Activated gamma-delta T cell treated with anti-CD3 and anti-CD28 coated beads, Interleukin-2, amount 50 U/mL, for 16 hours (primary cell): ENCODE measurements around the gene GCC2.
"Not testable (repeated sequence)": the region's sequence is repeated elsewhere in the genome, so short reads cannot be mapped to it uniquely, and the experiment has no call there.

Experiments
- DNase-seq: peaks from one replicate; pipeline ENCODE4 v3.0.0-alpha.2; 2020; ENCODE audit warnings: low read depth

Gene GCC2

GRCh38 chr2:108525258-108525657 is 76.3 kb downstream of the GCC2 start:
- DNase-seq, result not testable (repeated sequence)

DNA sequence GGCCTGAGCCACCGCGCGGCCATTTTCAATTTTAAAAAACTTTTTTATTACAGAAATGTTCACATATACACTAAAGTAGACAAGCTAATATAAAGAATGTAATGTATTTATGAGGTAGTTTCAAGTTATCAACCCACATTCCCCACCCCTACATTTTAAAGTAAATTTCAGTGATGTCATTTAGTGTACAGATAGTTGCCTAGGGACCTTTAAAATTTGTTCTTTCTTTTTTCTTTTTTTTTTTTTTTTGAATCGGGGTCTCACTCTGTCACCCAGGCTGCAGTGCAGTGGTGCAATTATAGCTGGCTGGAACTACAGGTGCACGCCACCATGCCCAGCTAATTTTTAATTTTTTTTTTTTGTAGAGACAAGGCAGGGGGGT is 82.7 kb downstream of the GCC2 start:
- DNase-seq, result no peak

DNA sequence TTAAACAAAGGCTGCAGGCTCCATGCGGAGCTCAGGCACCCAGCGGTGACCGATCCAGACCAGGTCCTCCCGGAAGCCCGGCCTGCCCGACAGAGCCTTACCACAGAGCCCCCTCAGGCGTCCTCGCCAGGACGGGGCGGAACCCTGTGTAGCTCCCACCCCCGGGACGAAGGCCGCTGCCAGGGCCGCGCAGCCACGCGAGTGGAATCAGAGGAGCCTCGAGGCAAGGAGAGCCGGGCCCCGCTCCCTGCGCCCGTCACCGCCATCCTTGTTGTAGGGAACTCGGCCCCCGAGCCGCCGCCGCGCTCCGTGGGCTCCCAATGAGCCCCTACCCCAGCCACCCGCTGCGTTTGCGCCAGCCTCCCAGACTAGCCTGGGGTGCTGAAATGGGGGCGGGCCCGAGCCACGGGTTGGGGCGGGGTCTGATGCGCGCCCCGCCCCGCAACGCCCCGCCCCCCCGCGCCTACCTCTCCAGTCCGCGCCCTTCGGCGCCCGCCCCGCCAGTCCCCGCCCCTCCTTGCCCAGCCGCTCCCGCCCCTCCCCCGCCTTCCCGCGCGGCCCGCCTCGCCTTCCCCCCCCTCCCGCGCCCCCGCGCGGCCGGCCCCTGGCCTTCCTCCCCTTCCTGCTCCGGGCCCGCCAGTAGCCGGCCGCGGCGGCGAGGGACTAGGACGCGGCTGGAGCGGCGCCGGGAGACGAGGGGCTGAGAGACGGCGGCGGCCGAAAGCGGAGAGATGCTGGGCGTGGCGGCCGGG is 85.0 kb downstream of the GCC2 start, which contains the start of gene LIMS1:
Gene LIMS1 (plus strand): TSS at position 639 of the 752 bp plus-strand sequence. CDS start 93 bp downstream, at position 732.
- DNase-seq, result peak; percentile 81

DNA sequence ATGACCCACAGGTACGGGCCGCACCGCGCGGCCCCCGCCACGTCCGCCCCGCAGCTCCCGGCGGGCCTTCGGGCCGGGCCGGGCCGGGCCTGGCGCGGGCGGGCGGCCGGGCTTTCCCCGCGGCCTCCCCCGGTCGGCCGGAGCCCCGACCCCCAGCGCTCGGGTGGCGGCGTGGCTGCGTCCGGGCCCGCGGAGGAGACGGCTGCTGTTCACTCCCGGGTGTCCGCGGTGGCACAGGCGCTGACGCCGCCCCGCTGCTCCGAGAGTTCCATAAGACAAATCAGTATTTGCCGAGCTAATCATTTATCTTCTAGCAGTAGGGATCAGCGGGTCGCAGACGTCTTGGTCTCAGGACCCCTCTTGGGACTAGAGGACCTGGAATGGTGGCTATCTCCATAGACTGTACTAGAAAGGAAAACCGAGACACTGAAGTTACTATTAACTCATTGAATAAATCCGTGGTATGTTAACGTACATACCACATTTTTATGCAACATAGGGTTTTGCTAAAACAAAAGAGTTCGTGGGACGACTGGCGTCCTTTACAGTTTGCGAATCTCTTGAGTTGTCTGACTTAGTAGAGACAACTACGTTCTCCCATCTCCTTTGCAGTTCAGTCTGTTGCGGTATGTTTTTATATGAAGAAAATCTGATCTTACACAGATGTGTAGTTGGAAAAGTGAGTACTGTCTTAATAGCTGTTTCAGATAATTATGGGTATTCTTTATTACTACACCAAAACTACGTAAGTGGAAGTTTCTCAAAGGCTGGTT is 85.8 kb downstream of the GCC2 start:
- peak; percentile 5 for DNase-seq

GRCh38 chr2:108535357-108535631 is 86.3 kb downstream of the GCC2 start:
- DNase-seq, result no peak

- no peak for DNase-seq
Observed at GRCh38 chr2:108536133-108536780, 87.3 kb downstream of the GCC2 start.

DNA sequence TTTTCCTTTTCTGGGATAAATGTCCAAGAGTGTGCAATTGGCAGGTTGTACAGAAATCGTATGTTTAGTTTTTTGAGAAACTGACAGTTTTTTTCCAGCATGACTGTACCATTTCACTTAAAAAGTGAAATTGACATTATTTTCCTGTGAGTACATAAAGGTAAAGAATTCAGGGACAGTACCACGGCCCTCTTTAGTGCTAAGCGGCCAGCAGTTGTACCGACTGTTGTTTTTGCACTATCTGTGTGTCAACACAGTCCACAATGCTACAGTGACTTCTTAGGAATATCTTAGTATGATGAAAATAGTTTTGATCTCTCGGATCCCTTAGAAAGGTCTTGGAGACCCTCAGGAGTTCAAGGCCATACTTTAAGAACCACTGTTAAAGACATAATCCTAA is 87.9 kb downstream of the GCC2 start:
- no peak for DNase-seq

DNA sequence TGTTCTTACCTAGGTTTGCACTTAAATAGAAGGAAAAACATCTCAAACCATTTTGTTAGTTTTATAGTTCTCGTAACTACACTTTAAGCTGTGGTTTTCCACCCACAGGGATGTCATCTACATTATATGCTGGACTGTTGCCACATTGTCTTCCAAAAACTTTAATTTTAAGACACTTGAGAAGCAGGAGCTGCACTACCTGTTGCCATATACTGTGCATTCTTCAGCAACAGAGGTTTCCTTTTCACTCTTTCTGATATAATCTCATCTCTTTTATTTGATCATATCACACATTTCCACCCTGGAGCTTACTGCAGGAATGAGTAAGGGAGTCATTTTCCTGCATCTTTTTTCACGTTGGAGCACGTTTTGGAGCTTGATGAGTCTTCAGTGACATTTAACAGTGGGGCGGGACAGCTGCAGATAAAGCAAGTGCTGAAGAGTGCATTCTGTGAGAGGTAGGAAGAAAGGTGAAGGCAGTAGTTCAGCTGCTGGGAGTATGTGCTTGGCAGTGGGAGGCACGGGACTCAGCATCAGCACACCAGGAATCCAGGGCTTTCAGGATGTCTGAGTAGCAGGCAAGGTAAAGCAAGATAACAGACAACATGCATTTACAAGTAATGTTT is 89.1 kb downstream of the GCC2 start:
- DNase-seq, result no peak

DNA sequence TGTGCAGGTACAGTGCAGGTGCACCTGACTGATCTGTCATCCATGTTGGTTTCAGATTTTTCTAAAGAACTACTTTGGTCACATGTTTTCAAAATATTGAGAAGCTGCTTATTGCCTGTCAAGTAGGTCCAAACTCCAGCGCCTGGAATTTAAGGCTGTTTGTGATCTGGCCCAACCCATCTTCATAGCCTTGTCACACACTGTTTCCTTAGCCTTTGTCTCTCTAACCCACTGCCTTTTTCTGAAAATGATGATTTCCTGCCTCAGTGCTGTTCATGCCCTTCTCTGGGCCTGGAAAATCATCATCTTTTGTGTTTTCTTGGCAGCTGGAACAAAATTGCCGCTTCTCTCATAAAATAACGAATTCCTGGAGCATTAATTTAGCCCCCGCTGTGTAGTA is 92.4 kb downstream of the GCC2 start:
- DNase-seq, result no peak

GRCh38 chr2:108542071-108542470 is 93.1 kb downstream of the GCC2 start:
- DNase-seq, result no peak

DNA sequence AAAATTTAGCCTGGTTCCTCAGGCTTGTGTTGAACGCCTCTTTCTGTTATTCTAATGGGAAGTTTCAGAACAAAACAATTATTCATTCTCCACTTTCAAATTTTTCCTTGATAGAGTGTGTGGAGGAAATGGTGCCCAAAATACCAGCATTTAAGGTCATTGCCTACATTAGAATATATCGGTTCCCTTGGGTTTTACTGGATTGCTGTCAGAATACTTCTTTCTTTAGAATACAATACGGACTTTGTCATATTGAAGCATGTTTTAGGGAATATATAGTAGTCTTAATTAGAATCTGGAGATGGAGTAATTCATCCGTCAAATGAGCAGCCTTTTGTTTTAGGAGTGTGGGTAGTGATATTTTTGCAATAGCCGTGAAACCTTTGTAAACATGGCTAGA is 98.6 kb downstream of the GCC2 start:
- DNase-seq, result no peak

DNA sequence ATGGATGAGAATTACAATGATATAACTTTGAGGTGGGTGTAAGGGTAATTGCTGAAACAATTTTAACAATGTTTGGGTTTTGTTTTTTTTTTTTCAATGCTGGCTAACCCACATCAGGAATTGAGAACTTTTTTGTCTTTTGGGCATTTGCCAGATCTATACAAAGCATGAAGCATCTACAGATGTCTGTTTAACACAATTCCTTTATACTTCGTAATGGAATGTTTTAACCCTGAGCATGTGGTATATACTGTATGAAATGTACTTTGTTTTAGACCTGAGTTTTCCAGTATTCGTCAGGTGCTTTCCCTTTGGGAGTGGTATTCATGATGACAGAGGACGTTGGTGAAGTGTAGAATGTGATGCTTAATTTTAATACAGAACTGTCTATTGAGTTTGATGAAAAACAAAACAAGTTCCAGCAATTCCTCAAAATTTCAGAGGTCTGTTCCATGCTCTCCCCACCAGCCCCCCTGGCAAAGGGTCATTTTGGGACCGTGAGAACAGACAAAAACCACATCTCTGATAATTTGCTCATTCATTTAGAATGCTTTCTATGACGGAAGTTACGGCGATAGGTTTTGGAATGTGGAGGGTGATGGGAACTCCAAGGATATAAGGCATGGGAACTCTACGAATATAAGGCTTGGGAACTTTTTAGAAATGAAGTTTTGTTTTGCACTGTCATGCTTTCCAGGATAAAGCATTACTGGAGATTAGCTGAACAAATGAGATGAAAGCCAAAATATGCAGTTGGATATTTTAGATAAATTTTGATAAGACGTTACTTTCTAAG is 99.4 kb downstream of the GCC2 start:
- DNase-seq, result no peak

GRCh38 chr2:108552566-108552965 is 103.6 kb downstream of the GCC2 start:
- DNase-seq, result no peak

DNA sequence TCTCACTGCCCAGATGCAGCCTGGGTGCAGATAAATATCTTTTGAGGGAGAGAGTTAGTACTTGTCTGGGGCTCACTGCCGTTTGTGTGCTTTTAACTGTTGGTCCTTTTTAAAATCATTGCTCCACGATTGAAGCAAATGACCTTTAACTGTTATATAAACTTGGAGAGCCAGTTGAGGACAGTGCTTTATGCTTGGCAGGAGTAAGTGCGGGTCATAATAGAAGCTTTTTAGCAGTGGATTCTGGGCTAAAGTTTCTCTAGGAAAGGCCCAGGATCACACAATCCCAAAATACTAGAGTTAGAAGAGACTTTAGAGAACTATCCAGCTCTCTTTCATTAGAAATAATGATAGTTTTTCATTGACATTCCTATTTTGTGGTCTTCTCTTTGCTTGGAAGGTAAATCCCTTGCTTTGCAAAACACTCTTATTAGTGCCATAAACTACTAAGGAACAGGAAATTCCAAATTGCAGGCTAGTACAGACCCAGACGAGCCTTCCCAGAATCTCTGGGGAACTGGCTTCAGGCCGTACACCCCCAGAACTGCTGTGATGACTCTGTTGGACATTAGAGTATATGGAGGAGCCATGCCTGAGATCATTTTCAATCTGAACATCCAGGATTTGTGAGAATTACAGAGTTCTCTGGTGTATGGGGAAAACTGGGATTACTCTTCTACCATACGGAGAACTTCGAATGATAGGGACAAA is 104.4 kb downstream of the GCC2 start:
- no peak for DNase-seq

DNA sequence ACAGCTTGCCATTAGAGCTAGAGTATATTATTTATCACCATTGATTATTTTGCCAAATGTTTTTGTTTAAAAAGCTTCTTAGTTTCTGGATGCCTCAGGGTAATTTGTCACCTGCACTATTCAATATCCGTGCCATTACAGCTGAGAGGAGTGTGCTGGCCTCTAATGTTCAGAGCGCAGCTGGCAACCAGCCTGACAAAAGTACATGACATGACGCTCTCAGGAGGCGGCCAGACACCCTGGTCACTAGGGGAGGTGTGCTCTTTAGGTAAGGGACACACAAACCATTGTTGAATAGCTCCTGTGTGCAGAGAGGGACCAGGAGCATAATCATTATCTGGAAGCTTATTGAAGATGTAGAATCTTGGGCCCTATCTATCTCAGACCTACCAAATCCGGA is 105.5 kb downstream of the GCC2 start:
- DNase-seq, result no peak

DNA sequence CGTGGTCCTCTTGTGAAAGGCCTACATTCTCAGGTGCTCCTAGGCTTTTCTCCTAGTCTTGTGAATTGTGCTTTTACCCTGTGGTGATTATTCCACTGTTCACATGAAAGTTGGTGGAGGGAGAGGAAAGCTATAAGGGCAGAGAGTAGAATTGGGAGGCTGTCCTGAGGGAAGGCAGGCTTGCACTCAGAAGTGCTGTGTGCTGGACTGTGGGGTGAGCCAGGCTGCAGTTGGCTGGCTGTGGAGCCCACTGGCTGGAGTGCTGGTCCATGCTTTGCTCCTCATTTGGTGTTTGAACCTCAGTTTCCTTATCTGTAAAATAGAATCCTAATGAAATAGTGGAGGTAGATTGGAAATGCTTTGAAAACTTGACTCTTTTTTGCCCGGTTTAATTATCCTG is 106.6 kb downstream of the GCC2 start:
- DNase-seq, result no peak

DNA sequence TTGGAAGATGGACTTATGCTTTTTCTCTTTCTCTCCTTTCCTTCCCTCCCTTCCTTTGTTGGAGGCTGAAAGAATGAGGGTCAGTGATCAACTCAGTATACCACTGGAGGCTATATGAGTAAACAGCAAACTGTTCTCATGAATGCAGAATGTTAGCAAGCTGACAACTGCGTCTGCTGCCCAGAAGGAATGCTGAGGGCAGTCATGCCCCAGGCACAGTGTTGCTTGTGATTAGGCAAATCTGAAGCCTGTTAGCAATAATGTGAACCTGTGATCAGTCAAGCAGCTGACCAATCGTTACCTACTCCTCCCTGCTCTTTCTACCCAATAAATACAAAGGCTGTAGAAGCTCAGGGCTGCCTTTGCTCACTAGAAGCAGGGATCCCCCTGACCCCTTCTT is 107.6 kb downstream of the GCC2 start:
- not testable (repeated sequence) for DNase-seq
